ENCODE data around the gene IRS1. TPM values are rescaled to one million over a fixed set of nuclear protein-coding genes. Genes with fewer than 3 reads are reported as not detected.

Gene IRS1
- total RNA-seq, 4 donors from 2014 or later = 18.4 to 40.7 (median 28.1) TPM

DNA sequence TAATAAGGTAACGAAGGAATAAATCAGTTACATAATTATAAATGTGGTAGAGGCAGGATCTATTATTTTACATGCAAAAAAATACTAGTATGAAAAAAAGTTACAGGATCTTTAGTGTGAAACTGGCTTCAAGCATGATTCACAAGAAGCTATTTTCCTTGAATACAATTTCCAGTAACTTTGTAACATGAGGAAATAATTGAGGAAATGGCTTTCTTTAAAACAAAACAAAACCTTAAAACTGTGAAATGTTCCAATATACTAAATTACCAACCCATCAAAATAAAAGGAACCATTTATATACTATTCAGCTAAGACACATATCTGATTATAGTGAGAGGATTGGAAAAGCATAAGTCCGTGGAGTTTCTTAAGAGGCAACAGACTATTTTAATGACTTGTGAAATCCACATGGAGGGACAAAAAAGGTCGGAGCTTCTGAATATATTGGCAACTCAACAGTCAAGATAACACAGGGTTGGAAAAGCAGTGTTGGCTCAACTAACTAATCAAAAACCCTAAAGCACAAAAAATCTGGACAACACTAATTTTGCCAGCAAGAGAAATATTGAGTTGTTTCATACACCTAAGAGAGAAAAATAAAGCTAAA is 10.6 kb downstream of the IRS1 start:
- Histone ChIP-seq H3K4me1 (peaks cover 48% of the 10 kb centered on the region), H3K4me3 (no peak overlapping the region), H3K27ac (no peak overlapping the region), H3K36me3 (no peaks in the 10 kb centered on the region), H3K9me3 (no peaks in the 10 kb centered on the region), H3K27me3 (no peaks in the 10 kb centered on the region)
- TF ChIP-seq EP300 (IDR thresholded peaks at IDR 0.05) = no peak
- WGBS = 56% methylated on average over 3 of the region's 3 CpGs
- no peak for DNase-seq (ENCODE audit: low spot score in 2 of 2)

GRCh38 chr2:226788064-226788463 is 11.6 kb downstream of the IRS1 start:
- peaks cover 40% of the 10 kb centered on the region for H3K4me1 ChIP-seq
- peaks cover 3% of the 10 kb centered on the region for H3K36me3 ChIP-seq
- H3K27me3 ChIP-seq = no peaks in the 10 kb centered on the region
- no peak overlapping the region for H3K4me3 ChIP-seq
- TF ChIP-seq EP300 (IDR thresholded peaks at IDR 0.05) (no peak), POLR2AphosphoS5 (IDR thresholded peaks at IDR 0.05) (no peak), POLR2A (IDR thresholded peaks at IDR 0.05) (no peak)
- TF ChIP-seq, protein P1, sequence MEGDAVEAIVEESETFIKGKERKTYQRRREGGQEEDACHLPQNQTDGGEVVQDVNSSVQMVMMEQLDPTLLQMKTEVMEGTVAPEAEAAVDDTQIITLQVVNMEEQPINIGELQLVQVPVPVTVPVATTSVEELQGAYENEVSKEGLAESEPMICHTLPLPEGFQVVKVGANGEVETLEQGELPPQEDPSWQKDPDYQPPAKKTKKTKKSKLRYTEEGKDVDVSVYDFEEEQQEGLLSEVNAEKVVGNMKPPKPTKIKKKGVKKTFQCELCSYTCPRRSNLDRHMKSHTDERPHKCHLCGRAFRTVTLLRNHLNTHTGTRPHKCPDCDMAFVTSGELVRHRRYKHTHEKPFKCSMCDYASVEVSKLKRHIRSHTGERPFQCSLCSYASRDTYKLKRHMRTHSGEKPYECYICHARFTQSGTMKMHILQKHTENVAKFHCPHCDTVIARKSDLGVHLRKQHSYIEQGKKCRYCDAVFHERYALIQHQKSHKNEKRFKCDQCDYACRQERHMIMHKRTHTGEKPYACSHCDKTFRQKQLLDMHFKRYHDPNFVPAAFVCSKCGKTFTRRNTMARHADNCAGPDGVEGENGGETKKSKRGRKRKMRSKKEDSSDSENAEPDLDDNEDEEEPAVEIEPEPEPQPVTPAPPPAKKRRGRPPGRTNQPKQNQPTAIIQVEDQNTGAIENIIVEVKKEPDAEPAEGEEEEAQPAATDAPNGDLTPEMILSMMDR (IDR thresholded peaks at IDR 0.05) = no peak
- no peak overlapping the region for H3K27ac ChIP-seq
- H3K9me3 ChIP-seq = no peaks in the 10 kb centered on the region
- no peak for DNase-seq (ENCODE audit: low spot score in 2 of 2)

DNA sequence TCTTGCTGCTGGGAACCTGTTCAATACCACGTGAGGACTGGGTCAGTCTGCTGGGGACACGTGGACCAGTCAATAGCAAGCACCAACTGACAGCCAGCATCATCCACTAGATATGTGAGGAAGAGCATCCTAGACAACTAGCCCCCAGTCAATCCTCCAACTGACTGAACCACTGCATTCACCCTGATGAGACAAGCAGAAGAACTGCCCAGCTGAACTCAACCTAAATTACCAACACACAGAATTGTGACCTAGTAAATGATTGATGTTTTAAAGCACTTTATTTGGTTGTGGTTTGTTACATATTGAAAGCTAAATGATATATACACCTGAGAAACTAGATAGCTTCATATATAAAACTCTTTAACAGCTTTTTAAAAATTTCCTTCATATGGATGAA is 15.7 kb downstream of the IRS1 start:
- no peak for DNase-seq (ENCODE audit: low spot score in 2 of 2)
- no peak overlapping the region for H3K4me3 ChIP-seq
- no peaks in the 10 kb centered on the region for H3K9me3 ChIP-seq
- H3K4me1 ChIP-seq = peaks cover 15% of the 10 kb centered on the region
- no peak overlapping the region for H3K27ac ChIP-seq
- H3K36me3 ChIP-seq = peaks cover 3% of the 10 kb centered on the region
- H3K27me3 ChIP-seq = no peaks in the 10 kb centered on the region
- WGBS = 97% methylated on average over 2 of the region's 2 CpGs
- TF ChIP-seq POLR2A (IDR thresholded peaks at IDR 0.05) (no peak), EP300 (IDR thresholded peaks at IDR 0.05) (no peak), POLR2AphosphoS5 (IDR thresholded peaks at IDR 0.05) (no peak)
- TF ChIP-seq, protein P1 (IDR thresholded peaks at IDR 0.05) = no peak

DNA sequence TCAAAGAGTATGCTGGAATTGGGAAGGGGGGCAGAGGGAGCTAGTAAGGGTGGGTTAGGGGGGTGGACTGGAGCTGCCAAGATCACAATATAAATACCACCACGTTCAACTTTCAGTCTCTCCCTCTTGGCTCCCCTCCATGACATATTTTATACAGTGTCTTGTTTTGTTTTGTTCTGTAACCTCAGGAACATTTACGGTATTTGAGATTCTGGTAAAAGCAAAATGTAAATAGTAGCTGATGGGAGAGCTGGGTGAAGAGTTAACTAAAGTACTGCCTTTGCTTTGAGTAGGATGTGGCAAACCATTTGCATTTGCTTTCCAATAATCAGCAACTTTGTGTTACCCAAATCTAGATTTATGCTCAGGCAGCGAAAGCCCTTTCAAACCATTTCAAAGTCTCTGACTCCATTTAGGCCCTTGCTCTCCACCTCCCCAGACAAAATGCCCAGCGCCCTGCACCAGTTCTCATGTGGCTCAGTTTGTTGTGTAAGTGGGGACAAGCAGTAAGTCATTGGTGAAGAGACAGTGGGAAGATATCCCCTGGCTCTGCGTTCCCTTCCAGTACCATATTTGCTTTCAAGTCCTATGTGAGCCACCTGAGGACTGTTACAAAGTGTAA is 17.4 kb downstream of the IRS1 start:
- DNase-seq (ENCODE audit: low spot score in 2 of 2) = no peak
- 60% methylated on average over 4 of the region's 5 CpGs for WGBS
- no peak overlapping the region for H3K4me3 ChIP-seq

GRCh38 chr2:226780431-226780830 is 19.2 kb downstream of the IRS1 start:
- Histone ChIP-seq H3K27ac (no peak overlapping the region), H3K9me3 (no peaks in the 10 kb centered on the region), H3K27me3 (no peaks in the 10 kb centered on the region), H3K36me3 (peaks cover 3% of the 10 kb centered on the region), H3K4me1 (peaks cover 4% of the 10 kb centered on the region), H3K4me3 (no peak overlapping the region)
- TF ChIP-seq POLR2AphosphoS5 (IDR thresholded peaks at IDR 0.05) (no peak), POLR2A (IDR thresholded peaks at IDR 0.05) (no peak)
- 73% methylated on average over 1 of the region's 1 CpG for WGBS
- no peak for DNase-seq (ENCODE audit: low spot score in 2 of 2)

More for the DNA sequence above, 17.4 kb downstream of the IRS1 start:
- TF ChIP-seq, protein P1 (IDR thresholded peaks at IDR 0.05) = no peak
- TF ChIP-seq POLR2A (IDR thresholded peaks at IDR 0.05) (no peak), POLR2AphosphoS5 (IDR thresholded peaks at IDR 0.05) (no peak), EP300 (IDR thresholded peaks at IDR 0.05) (no peak)
- Histone ChIP-seq H3K4me1 (peaks cover 4% of the 10 kb centered on the region), H3K9me3 (no peaks in the 10 kb centered on the region), H3K27ac (no peak overlapping the region), H3K36me3 (peaks cover 3% of the 10 kb centered on the region), H3K27me3 (no peaks in the 10 kb centered on the region)

- WGBS = 88% methylated on average over 4 of the region's 4 CpGs
- H3K27me3 ChIP-seq = no peaks in the 10 kb centered on the region
- H3K27ac ChIP-seq = no peak overlapping the region
- H3K4me3 ChIP-seq = no peak overlapping the region
- H3K36me3 ChIP-seq = no peaks in the 10 kb centered on the region
- H3K4me1 ChIP-seq = peaks cover 13% of the 10 kb centered on the region
- TF ChIP-seq EP300 (IDR thresholded peaks at IDR 0.05) (no peak), POLR2A (IDR thresholded peaks at IDR 0.05) (no peak), POLR2AphosphoS5 (IDR thresholded peaks at IDR 0.05) (no peak)
- TF ChIP-seq, protein P1 (IDR thresholded peaks at IDR 0.05) = no peak
- H3K9me3 ChIP-seq = no peaks in the 10 kb centered on the region
- DNase-seq (ENCODE audit: low spot score in 2 of 2) = no peak
These were observed 22.0 kb downstream of the IRS1 start for GRCh38 chr2:226777611-226778010.
